Adrenal gland (tissue), 5 donors: ENCODE results near the gene PNP.
"Not testable (repeated sequence)": the region's sequence is repeated elsewhere in the genome, so short reads cannot be mapped to it uniquely, and the experiment has no call there.

Source experiments
- CTCF ChIP-seq, 6 experiments: fragments of 450-650 bp in 4 of 6; fragments of 200-600 bp in 2 of 6; sonication (generic) in 1 of 6; IDR thresholded peaks; 1 replicate in 5 of 6; 2 replicates in 1 of 6; pipeline versions ENCODE4 v1.5.1 to v1.8.0; 2016 to 2021; ENCODE audit warnings: antibody characterized with exemption in 6 of 6, mild to moderate bottlenecking in 2 of 6, moderate library complexity in 1 of 6
- POLR2A ChIP-seq, 2 donors: fragments of 450-650 bp; IDR thresholded peaks; one replicate each; pipeline ENCODE4 v1.6.1; 2017; ENCODE audit warnings: antibody characterized with exemption in 2 of 2, mild to moderate bottlenecking in 2 of 2, moderate library complexity in 1 of 2
- donor health status: DM: no; HTN: no; CAD: no.

GRCh38 chr14:20506752-20507151, 37.5 kb downstream of the PNP start:
- TF ChIP-seq CTCF, POLR2A (IDR thresholded peaks at IDR 0.05): not testable (repeated sequence)
